H9 (cell line): ENCODE data around the gene CDCA3. TPM values are rescaled to one million over a fixed set of nuclear protein-coding genes. Genes with fewer than 3 reads are reported as not detected.

ENCODE experiments used
- DNase-seq: peaks from one replicate; pipeline ENCODE4 v3.0.0-alpha.2; 2017
- H2AFZ ChIP-seq: one replicate; pipeline ENCODE4 v1.6.1; 2013; ENCODE audit warnings: mild to moderate bottlenecking, low read length, control low read depth, moderate library complexity
- H2AK5ac ChIP-seq: 2 replicates; pipeline ENCODE4 v1.6.1; 2013; ENCODE audit warnings: low read length, control low read depth, mixed read lengths; ENCODE audit not compliant: insufficient read length
- H2BK120ac ChIP-seq: one replicate; pipeline ENCODE4 v1.6.1; 2013; ENCODE audit warnings: low read depth, mild to moderate bottlenecking, low read length, control low read depth, inconsistent platforms; ENCODE audit not compliant: poor library complexity, severe bottlenecking
- H2BK12ac ChIP-seq: 2 replicates; pipeline ENCODE4 v1.6.1; 2013; ENCODE audit warnings: low read length, control low read depth, mixed read lengths, low read depth; ENCODE audit not compliant: insufficient read length
- H2BK15ac ChIP-seq: 2 replicates; pipeline ENCODE4 v1.6.1; 2013; ENCODE audit warnings: low read depth, low read length, control low read depth
- H2BK20ac ChIP-seq: one replicate; pipeline ENCODE4 v1.6.1; 2013; ENCODE audit warnings: low read depth, mild to moderate bottlenecking, low read length, control low read depth, inconsistent platforms; ENCODE audit not compliant: poor library complexity, severe bottlenecking
- H2BK5ac ChIP-seq: 2 replicates; pipeline ENCODE4 v1.6.1; 2013; ENCODE audit warnings: low read length, control low read depth, mixed read lengths; ENCODE audit not compliant: insufficient read length
- H3K14ac ChIP-seq: 2 replicates; pipeline ENCODE4 v1.6.1; 2013; ENCODE audit warnings: low read length, control low read depth; ENCODE audit not compliant: insufficient read depth
- H3K18ac ChIP-seq: 2 replicates; pipeline ENCODE4 v1.6.1; 2013; ENCODE audit warnings: low read depth, mild to moderate bottlenecking, mixed read lengths, low read length, control low read depth; ENCODE audit not compliant: insufficient read length
- H3K23ac ChIP-seq: 2 replicates; pipeline ENCODE4 v1.6.1; 2013; ENCODE audit warnings: low read length, control low read depth, mixed read lengths, low read depth; ENCODE audit not compliant: insufficient read length
- H3K23me2 ChIP-seq: 2 replicates; pipeline ENCODE4 v1.6.1; 2013; ENCODE audit warnings: low read depth, mild to moderate bottlenecking, mixed read lengths, low read length, control low read depth; ENCODE audit not compliant: insufficient read length, poor library complexity, severe bottlenecking
- H3K27ac ChIP-seq: 2 replicates; pipeline ENCODE4 v1.5.1; 2013; ENCODE audit warnings: low read length, control low read depth, mixed read lengths, low read depth; ENCODE audit not compliant: insufficient read length
- H3K27me3 ChIP-seq: 2 replicates; pipeline ENCODE4 v1.6.1; 2013; ENCODE audit warnings: low read length, control low read depth, inconsistent platforms; ENCODE audit not compliant: insufficient read depth
- H3K4ac ChIP-seq: 2 replicates; pipeline ENCODE4 v1.6.1; 2013; ENCODE audit warnings: low read depth, mild to moderate bottlenecking, control low read depth, inconsistent platforms, low read length, moderate library complexity
- H3K4me1 ChIP-seq: 2 replicates; pipeline ENCODE4 v1.6.1; 2013; ENCODE audit warnings: low read length, control low read depth, inconsistent platforms; ENCODE audit not compliant: insufficient read depth
- H3K4me2 ChIP-seq: 2 replicates; pipeline ENCODE4 v1.6.1; 2013; ENCODE audit warnings: low read length, control low read depth, mixed read lengths; ENCODE audit not compliant: insufficient read length, insufficient read depth
- H3K56ac ChIP-seq: 2 replicates; pipeline ENCODE4 v1.6.1; 2013; ENCODE audit warnings: low read depth, mild to moderate bottlenecking, mixed read lengths, low read length, control low read depth; ENCODE audit not compliant: insufficient read length
- H3K79me1 ChIP-seq: 2 replicates; pipeline ENCODE4 v1.6.1; 2013; ENCODE audit warnings: low read depth, mild to moderate bottlenecking, moderate library complexity, low read length, control low read depth, inconsistent platforms; ENCODE audit not compliant: insufficient read depth, poor library complexity, severe bottlenecking
- H3K79me2 ChIP-seq: 2 replicates; pipeline ENCODE4 v1.6.1; 2013; ENCODE audit warnings: low read length, control low read depth, inconsistent platforms; ENCODE audit not compliant: insufficient read depth
- H3K9ac ChIP-seq: 2 replicates; pipeline ENCODE4 v1.6.1; 2013; ENCODE audit warnings: low read length, control low read depth, mixed read lengths; ENCODE audit not compliant: insufficient read length; ENCODE audit errors: extremely low read depth
- H3K9me3 ChIP-seq: one replicate; pipeline ENCODE4 v1.6.1; 2013; ENCODE audit warnings: low read depth, low read length, inconsistent platforms; ENCODE audit not compliant: control insufficient read depth
- H3T11ph ChIP-seq: one replicate; pipeline ENCODE4 v1.6.1; 2013; ENCODE audit warnings: mild to moderate bottlenecking, low read length, control low read depth, inconsistent platforms
- H4K20me1 ChIP-seq: one replicate; pipeline ENCODE4 v1.6.1; 2013; ENCODE audit not compliant: control insufficient read depth, insufficient read length, insufficient read depth
- H4K5ac ChIP-seq: 2 replicates; pipeline ENCODE4 v1.6.1; 2013; ENCODE audit warnings: low read depth, mild to moderate bottlenecking, mixed read lengths, low read length, control low read depth; ENCODE audit not compliant: insufficient read length
- H4K8ac ChIP-seq: replicated peaks from 2 replicates; pipeline ENCODE4 v1.6.1; 2013; ENCODE audit warnings: low read length, control low read depth, mixed read lengths, low read depth; ENCODE audit not compliant: insufficient read length
- H4K91ac ChIP-seq: 2 replicates; pipeline ENCODE4 v1.6.1; 2013; ENCODE audit warnings: low read depth, mild to moderate bottlenecking, moderate library complexity, mixed read lengths, low read length, control low read depth; ENCODE audit not compliant: insufficient read length
- H3K27ac Mint-ChIP-seq, 3 experiments: 2 replicates in 2 of 3; 3 replicates in 1 of 3; pipeline ENCODE4 v1.8.0; 2020 to 2021; ENCODE audit warnings: mixed read lengths in 3 of 3, mild to moderate bottlenecking in 1 of 3, moderate library complexity in 1 of 3
- H3K27me3 Mint-ChIP-seq: 2 replicates; pipeline ENCODE4 v1.8.0; 2021; ENCODE audit warnings: low read depth, mild to moderate bottlenecking, moderate library complexity, mixed read lengths
- H3K36me3 Mint-ChIP-seq, 3 experiments: 2 replicates in 2 of 3; 3 replicates in 1 of 3; pipeline ENCODE4 v1.8.0; 2020 to 2021; ENCODE audit warnings: low read depth in 3 of 3, mixed read lengths in 3 of 3; ENCODE audit not compliant: insufficient read depth in 1 of 3
- H3K4me1 Mint-ChIP-seq, 2 experiments: 2 replicates each; pipeline ENCODE4 v1.8.0; 2020; ENCODE audit warnings: mixed read lengths in 2 of 2
- H3K4me3 Mint-ChIP-seq, 2 experiments: 2 replicates in 1 of 2; 3 replicates in 1 of 2; pipeline ENCODE4 v1.8.0; 2020 to 2021; ENCODE audit warnings: mild to moderate bottlenecking in 2 of 2, mixed read lengths in 2 of 2, moderate library complexity in 1 of 2
- H3K9me3 Mint-ChIP-seq, 2 experiments: 2 replicates in 1 of 2; 3 replicates in 1 of 2; pipeline ENCODE4 v1.8.0; 2020; ENCODE audit warnings: mild to moderate bottlenecking in 2 of 2, mixed read lengths in 2 of 2, moderate library complexity in 1 of 2
- CTCF ChIP-seq: fragments of 200-600 bp; sonication (generic); conservative IDR thresholded peaks from 3 replicates; pipeline ENCODE4 v1.8.0; 2021; ENCODE audit warnings: antibody characterized with exemption, mild to moderate bottlenecking
- WGBS: extraction: QIAGEN DNeasy Blood & Tissue Kit; methylation state at CpG from one replicate; pipeline ENCODE4 v1.1.7; 2013; ENCODE audit warnings: missing lambda C conversion rate, low lambda C conversion rate, mixed read lengths; ENCODE audit not compliant: insufficient read length; ENCODE audit errors: extremely low coverage; 5-methylcytosine and 5-hydroxymethylcytosine counted together
- total RNA-seq: library from RNA; stranded (reverse); gene quantifications from 2 replicates; pipeline ENCODE4 v1.2.1, GENCODE V29; 2021

Gene CDCA3
- total RNA-seq, 1 experiment from 2014 or later: 45.1 TPM

DNA sequence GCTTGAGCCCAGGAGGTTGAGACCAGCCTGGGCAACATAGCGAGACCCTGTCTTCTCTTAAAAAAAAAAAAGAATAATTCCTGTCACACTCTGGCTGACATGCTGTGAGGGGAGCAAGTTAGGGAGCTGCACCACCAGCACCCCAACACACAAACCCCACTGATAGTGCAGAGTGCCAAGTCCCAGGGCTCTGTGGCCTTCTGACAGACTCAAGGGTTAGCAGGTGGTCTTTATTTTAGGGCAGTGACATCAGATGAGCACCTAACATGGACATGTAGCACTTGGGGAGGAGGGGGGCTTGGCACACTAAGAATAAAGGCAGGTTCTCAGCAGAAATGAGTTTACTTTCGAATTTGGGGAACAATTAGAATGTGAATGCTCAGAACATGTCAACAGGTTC, 7.7 kb upstream of the CDCA3 start:
- Histone ChIP-seq H2BK120ac (no peak overlapping the region), H2BK20ac (no peak overlapping the region), H3K18ac (no peak overlapping the region), H3K23me2 (no peaks in the 10 kb centered on the region), H3K4me1 (no peaks in the 10 kb centered on the region), H3T11ph (no peak overlapping the region), H3K79me1 (no peaks in the 10 kb centered on the region), H4K8ac (no peak overlapping the region), H3K23ac (no peak overlapping the region), H2BK5ac (no peak overlapping the region), H3K4me2 (no peak overlapping the region), H3K9ac (no peak overlapping the region), H3K27me3 (no peaks in the 10 kb centered on the region), H4K91ac (no peak overlapping the region), H3K9me3 (no peaks in the 10 kb centered on the region), H2AK5ac (no peak overlapping the region), H3K56ac (no peak overlapping the region), H2AFZ (no peak overlapping the region), H4K5ac (no peak overlapping the region), H3K14ac (no peak overlapping the region), H3K4ac (no peak overlapping the region), H2BK12ac (no peak overlapping the region), H2BK15ac (no peak overlapping the region), H3K27ac (no peak overlapping the region), H4K20me1 (no peaks in the 10 kb centered on the region), H3K79me2 (peaks cover 5% of the 10 kb centered on the region; the same call in 1 of the 2 replicates)
- no CpG with 5 or more reads among the region's 2 CpGs for whole genome bisulfite sequencing
- TF ChIP-seq CTCF: no peak
- H3K27ac Mint-ChIP-seq: no peak overlapping the region
- no peak overlapping the region for H3K4me3 Mint-ChIP-seq
- peaks cover 50 to 89% (median 83%) of the 10 kb centered on the region in 3 experiments; a peak in 6 of 7 replicates for H3K36me3 Mint-ChIP-seq
- peaks cover 4 to 5% of the 10 kb centered on the region in 2 experiments for H3K4me1 Mint-ChIP-seq
- no peak for DNase-seq
- H3K9me3 Mint-ChIP-seq: no peaks in the 10 kb centered on the region
- H3K27me3 Mint-ChIP-seq: no peaks in the 10 kb centered on the region
